Measurements from ENCODE around the gene PRKG1. TPM values are rescaled to one million over a fixed set of nuclear protein-coding genes. Genes with fewer than 3 reads are reported as not detected.

PRKG1 gene
- total and polyA plus RNA-seq, 2 donors from 2014 or later, result 3.6 to 14.8 TPM

DNA sequence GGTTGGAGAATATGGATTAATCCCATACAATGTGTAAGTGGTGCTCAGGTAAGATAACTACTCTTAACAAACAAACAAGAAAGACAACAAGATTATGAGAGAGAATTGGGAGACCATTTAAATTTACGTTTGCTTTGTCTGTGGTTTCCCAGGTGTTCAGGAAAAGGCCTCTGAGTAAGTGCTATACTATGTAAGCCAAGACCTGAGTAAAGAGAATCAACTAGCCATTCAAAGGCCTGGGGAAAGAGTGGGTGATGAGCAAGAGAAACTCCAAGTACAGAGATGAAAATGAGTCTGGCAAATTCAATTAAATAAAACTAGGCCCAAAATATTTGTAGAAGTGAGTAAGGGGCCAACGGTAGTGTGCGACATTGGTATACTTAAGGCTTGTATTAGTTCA lies 615.2 kb downstream of the PRKG1 start:
- intact Hi-C loops (cut with DNase I), result no loop called here
- Histone ChIP-seq H3K9me3 (ENCODE audit: control insufficient read depth in 2 of 3, insufficient read depth in 1 of 3, low read length in 3 of 3) (no peaks in the 10 kb centered on the region), H3K9ac (ENCODE audit: low read length in 3 of 3) (no peak overlapping the region), H3K27me3 (ENCODE audit: control insufficient read depth, insufficient read depth, low read length) (no peaks in the 10 kb centered on the region), H3K4me3 (ENCODE audit: low read length in 3 of 3) (no peak overlapping the region), H3K27ac (ENCODE audit: low read depth in 2 of 2, low read length in 2 of 2) (no peak overlapping the region), H3K36me3 (ENCODE audit: control insufficient read depth in 2 of 3, insufficient read depth in 3 of 3, low read length in 3 of 3) (no peaks in the 10 kb centered on the region), H3K4me1 (ENCODE audit: control insufficient read depth in 2 of 3, insufficient read depth in 2 of 3, low read depth in 1 of 3, low read length in 3 of 3) (no peaks in the 10 kb centered on the region)
- DNase-seq (no peak), FAIRE-seq (no peak)
- TF ChIP-seq, protein P1, sequence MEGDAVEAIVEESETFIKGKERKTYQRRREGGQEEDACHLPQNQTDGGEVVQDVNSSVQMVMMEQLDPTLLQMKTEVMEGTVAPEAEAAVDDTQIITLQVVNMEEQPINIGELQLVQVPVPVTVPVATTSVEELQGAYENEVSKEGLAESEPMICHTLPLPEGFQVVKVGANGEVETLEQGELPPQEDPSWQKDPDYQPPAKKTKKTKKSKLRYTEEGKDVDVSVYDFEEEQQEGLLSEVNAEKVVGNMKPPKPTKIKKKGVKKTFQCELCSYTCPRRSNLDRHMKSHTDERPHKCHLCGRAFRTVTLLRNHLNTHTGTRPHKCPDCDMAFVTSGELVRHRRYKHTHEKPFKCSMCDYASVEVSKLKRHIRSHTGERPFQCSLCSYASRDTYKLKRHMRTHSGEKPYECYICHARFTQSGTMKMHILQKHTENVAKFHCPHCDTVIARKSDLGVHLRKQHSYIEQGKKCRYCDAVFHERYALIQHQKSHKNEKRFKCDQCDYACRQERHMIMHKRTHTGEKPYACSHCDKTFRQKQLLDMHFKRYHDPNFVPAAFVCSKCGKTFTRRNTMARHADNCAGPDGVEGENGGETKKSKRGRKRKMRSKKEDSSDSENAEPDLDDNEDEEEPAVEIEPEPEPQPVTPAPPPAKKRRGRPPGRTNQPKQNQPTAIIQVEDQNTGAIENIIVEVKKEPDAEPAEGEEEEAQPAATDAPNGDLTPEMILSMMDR (IDR thresholded peaks at IDR 0.05; ENCODE audit: borderline replicate concordance, extremely low read depth, insufficient read depth), result no peak

DNA sequence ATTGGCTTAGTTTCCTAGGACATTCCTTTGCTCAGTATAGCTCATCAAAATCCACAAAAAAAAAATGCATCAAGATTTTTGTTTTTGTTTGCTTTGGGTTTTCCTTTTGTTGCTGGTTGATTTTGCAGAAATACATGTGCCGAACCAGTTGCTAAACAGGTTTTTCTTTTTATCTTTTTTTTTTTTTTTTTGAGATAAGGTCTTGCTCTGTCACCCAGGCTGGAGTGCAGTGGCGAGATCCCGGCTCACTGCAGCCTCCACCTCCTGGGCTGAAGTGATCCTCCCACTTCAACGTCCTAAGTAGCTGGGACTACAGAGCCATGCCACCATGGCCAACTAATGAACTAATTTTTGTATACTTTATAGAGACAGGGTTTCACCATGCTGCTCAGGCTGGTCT lies 616.8 kb downstream of the PRKG1 start:
- Histone ChIP-seq H3K27me3 (ENCODE audit: control insufficient read depth, insufficient read depth, low read length) (no peaks in the 10 kb centered on the region), H3K9me3 (ENCODE audit: control insufficient read depth in 2 of 3, insufficient read depth in 1 of 3, low read length in 3 of 3) (no peaks in the 10 kb centered on the region), H3K9ac (ENCODE audit: low read length in 3 of 3) (no peak overlapping the region), H3K36me3 (ENCODE audit: control insufficient read depth in 2 of 3, insufficient read depth in 3 of 3, low read length in 3 of 3) (no peaks in the 10 kb centered on the region), H3K4me1 (ENCODE audit: control insufficient read depth in 2 of 3, insufficient read depth in 2 of 3, low read depth in 1 of 3, low read length in 3 of 3) (no peaks in the 10 kb centered on the region), H3K27ac (ENCODE audit: low read depth in 2 of 2, low read length in 2 of 2) (no peak overlapping the region), H3K4me3 (ENCODE audit: low read length in 3 of 3) (no peak overlapping the region)
- FAIRE-seq (no peak), DNase-seq (no peak)
- intact Hi-C loops (cut with DNase I), result no loop called here
- TF ChIP-seq, protein P1 (IDR thresholded peaks at IDR 0.05; ENCODE audit: borderline replicate concordance, extremely low read depth, insufficient read depth), result no peak

DNA sequence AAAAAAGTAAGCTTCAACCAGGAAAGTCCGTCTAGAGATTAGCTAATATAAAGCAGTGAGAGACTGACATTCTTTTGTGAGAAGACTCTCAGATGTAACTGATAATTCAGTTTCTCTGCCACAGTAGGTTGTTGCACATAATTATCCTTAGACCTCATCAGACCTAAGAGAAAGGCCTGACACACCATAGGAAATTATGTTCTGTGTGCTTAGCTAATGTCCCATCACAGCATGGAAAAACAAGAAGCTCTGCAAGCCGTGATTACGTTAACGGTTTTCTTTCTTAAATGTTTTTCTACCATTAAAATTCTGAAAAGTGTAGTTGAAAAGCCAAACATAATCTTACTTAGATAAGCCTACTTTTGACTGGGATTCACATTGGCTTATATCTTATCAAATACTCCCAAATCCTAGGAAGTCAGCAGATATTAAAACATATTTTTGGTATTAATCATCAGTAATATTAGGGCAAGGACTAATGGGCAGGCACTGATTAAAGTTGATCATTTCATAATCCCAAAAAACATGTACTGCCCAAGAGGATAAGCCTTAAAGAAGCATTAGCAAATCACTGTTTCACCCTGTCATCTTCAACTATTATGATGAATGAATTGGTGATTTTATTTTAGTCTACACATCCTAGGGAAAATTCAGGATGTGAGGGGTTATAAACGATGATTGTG lies 619.9 kb downstream of the PRKG1 start:
- FAIRE-seq, result no peak

More for the DNA sequence above, 619.9 kb downstream of the PRKG1 start:
- no peaks in the 10 kb centered on the region for H3K27me3 ChIP-seq (ENCODE audit: control insufficient read depth, insufficient read depth, low read length)
- no peaks in the 10 kb centered on the region for H3K9me3 ChIP-seq (ENCODE audit: control insufficient read depth in 2 of 3, insufficient read depth in 1 of 3, low read length in 3 of 3)
- H3K27ac ChIP-seq (ENCODE audit: low read depth in 2 of 2, low read length in 2 of 2), result no peak overlapping the region
- H3K9ac ChIP-seq (ENCODE audit: low read length in 3 of 3), result no peak overlapping the region
- no peak overlapping the region for H3K4me3 ChIP-seq (ENCODE audit: low read length in 3 of 3)
- DNase-seq, result no peak
- H3K36me3 ChIP-seq (ENCODE audit: control insufficient read depth in 2 of 3, insufficient read depth in 3 of 3, low read length in 3 of 3), result no peaks in the 10 kb centered on the region
- TF ChIP-seq, protein P1 (IDR thresholded peaks at IDR 0.05; ENCODE audit: borderline replicate concordance, extremely low read depth, insufficient read depth), result no peak
- intact Hi-C loops (cut with DNase I), result no loop called here
- H3K4me1 ChIP-seq (ENCODE audit: control insufficient read depth in 2 of 3, insufficient read depth in 2 of 3, low read depth in 1 of 3, low read length in 3 of 3), result peaks cover 0 to 14% (median 7%) of the 10 kb centered on the region in 3 donors
